T-cell (primary cell): ENCODE results near the gene DYNAP. TPM values are rescaled to one million over a fixed set of nuclear protein-coding genes. Genes with fewer than 3 reads are reported as not detected.

Source experiments
- ATAC-seq, 4 experiments: fragments of 200-7000 bp in 3 of 4; fragments of 150-1000 bp in 1 of 4; cut with Tn5 transposase; replicated peaks in 1 of 4; 1 replicate in 3 of 4; 2 replicates in 1 of 4; pipeline ENCODE4 v1.10.0; 2021; ENCODE audit warnings: moderate library complexity in 3 of 4, mild to moderate bottlenecking in 2 of 4, moderate number of reproducible peaks in 1 of 4
- CTCF ChIA-PET, 2 donors: fragments of 300-600 bp; sonication (Branson Sonifier 250); formaldehyde crosslinking; loops; one replicate each; lab custom pipeline; 2022; ENCODE audit warnings: antibody characterized with exemption in 2 of 2; lab: Charles Lee
- POLR2A ChIA-PET, 2 donors: fragments of 300-600 bp; sonication (Branson Sonifier 250); formaldehyde crosslinking; loops; one replicate each; lab custom pipeline; 2022; ENCODE audit warnings: antibody characterized with exemption in 2 of 2; lab: Charles Lee
- DNase-seq, 35 experiments: peaks; one replicate each; pipeline versions ENCODE4 v3.0.0 to v3.0.0-alpha.2; 2013 to 2023
- H3K27ac ChIP-seq: one replicate; pipeline ENCODE4 v1.5.1; 2013; ENCODE audit warnings: low read length
- H3K27me3 ChIP-seq, 2 experiments: replicated peaks in 1 of 2; 1 replicate in 1 of 2; 2 replicates in 1 of 2; pipeline versions ENCODE4 v1.6.1 to v1.7.0; 2013; ENCODE audit warnings: low read length in 1 of 2, mixed read lengths in 1 of 2; ENCODE audit not compliant: control insufficient read depth in 2 of 2, insufficient read depth in 2 of 2; ENCODE audit errors: extremely low read depth in 1 of 2
- H3K36me3 ChIP-seq, 2 donors: 1 replicate in 1 of 2; 2 replicates in 1 of 2; pipeline versions ENCODE4 v1.6.1 to v1.7.0; 2013; ENCODE audit warnings: low read length in 1 of 2; ENCODE audit not compliant: control insufficient read depth in 2 of 2, insufficient read depth in 1 of 2; ENCODE audit errors: extremely low read depth in 1 of 2
- H3K4me1 ChIP-seq, 2 experiments: 1 replicate in 1 of 2; 2 replicates in 1 of 2; pipeline versions ENCODE4 v1.6.1 to v1.7.0; 2013; ENCODE audit warnings: low read length in 2 of 2, mixed read lengths in 1 of 2; ENCODE audit not compliant: insufficient read depth in 2 of 2, control insufficient read depth in 1 of 2; ENCODE audit errors: extremely low read depth in 1 of 2
- H3K4me3 ChIP-seq, 2 donors: 1 replicate in 1 of 2; 2 replicates in 1 of 2; pipeline versions ENCODE4 v1.5.1 to v1.7.0; 2013; ENCODE audit warnings: mild to moderate bottlenecking in 2 of 2, low read length in 1 of 2, moderate library complexity in 1 of 2; ENCODE audit not compliant: control insufficient read depth in 1 of 2; ENCODE audit errors: extremely low read depth in 1 of 2
- H3K9me3 ChIP-seq: 2 replicates; pipeline ENCODE4 v1.7.0; 2013
- H3K27ac Mint-ChIP-seq, 2 donors: one replicate each; pipeline ENCODE4 v1.8.0; 2020 to 2021; ENCODE audit warnings: mild to moderate bottlenecking in 2 of 2, mixed read lengths in 2 of 2
- H3K27me3 Mint-ChIP-seq, 2 donors: one replicate each; pipeline ENCODE4 v1.8.0; 2021 to 2022; ENCODE audit warnings: mixed read lengths in 2 of 2
- H3K36me3 Mint-ChIP-seq: one replicate; pipeline ENCODE4 v1.8.0; 2021; ENCODE audit warnings: mixed read lengths
- H3K4me1 Mint-ChIP-seq, 3 donors: one replicate each; pipeline ENCODE4 v1.8.0; 2020 to 2022; ENCODE audit warnings: mixed read lengths in 3 of 3, mild to moderate bottlenecking in 1 of 3
- H3K4me3 Mint-ChIP-seq, 3 donors: one replicate each; pipeline ENCODE4 v1.8.0; 2020 to 2022; ENCODE audit warnings: mild to moderate bottlenecking in 3 of 3, mixed read lengths in 3 of 3, moderate library complexity in 3 of 3
- H3K9me3 Mint-ChIP-seq, 3 donors: one replicate each; pipeline ENCODE4 v1.8.0; 2020 to 2022; ENCODE audit warnings: mixed read lengths in 3 of 3
- WGBS: methylation state at CpG from one replicate; pipeline ENCODE4 v1.1.5; 2013; ENCODE audit warnings: missing lambda C conversion rate; ENCODE audit not compliant: insufficient coverage; 5-methylcytosine and 5-hydroxymethylcytosine counted together
- total RNA-seq, 35 experiments: library from RNA in 6 of 35; stranded (reverse) in 6 of 35; fragments of 120-200 nt in 1 of 35; gene quantifications; one replicate each; pipeline versions ENCODE4 v1.2.1 to v1.2.4 and lab custom pipeline; 2013 to 2026

DYNAP gene
- total RNA-seq, 5 donors from 2014 or later (not counting 1 experiment from before 2014, with no cell fraction given) = not detected

DNA sequence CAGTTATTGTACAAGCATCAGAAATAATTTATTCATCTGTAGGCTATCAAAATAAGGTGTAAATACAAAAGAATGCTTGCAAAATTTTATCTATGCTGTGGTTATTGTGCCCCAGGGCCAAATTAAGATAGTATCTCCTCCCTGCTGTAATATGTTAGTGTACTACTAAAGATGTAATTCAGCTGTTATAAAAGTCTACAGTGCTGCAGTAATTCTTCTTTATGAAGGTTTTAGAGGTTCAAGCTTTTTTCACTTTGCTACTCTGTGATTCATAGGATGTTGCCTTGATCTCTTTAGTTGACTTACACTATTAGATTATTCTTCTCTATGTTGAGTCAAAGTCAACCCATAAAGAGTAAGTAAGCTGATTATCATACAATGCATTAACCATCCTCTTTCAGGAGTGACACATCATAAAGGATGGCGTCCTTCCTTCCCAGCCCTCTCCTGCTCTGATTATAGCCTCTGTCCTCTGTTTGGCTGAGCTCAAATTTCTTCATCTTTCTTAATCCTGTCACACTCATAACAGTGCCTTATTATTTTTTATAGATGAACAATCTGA lies 29.3 kb upstream of the DYNAP start:
- peaks cover 0 to 13% of the 10 kb centered on the region in 2 donors for H3K27me3 Mint-ChIP-seq
- no peaks in the 10 kb centered on the region for H3K27me3 ChIP-seq
- H3K4me1 Mint-ChIP-seq = no peaks in the 10 kb centered on the region
- no peaks in the 10 kb centered on the region for H3K36me3 ChIP-seq
- no peak for DNase-seq
- H3K9me3 ChIP-seq = no peaks in the 10 kb centered on the region
- ATAC-seq = no peak
- H3K9me3 Mint-ChIP-seq = no peaks in the 10 kb centered on the region
- POLR2A ChIA-PET = no interaction called here
- no peak overlapping the region for H3K27ac Mint-ChIP-seq
- no peaks in the 10 kb centered on the region for H3K4me1 ChIP-seq
- H3K4me3 Mint-ChIP-seq = no peak overlapping the region
- no peak overlapping the region for H3K4me3 ChIP-seq
- no peak overlapping the region for H3K27ac ChIP-seq
- no CpG with 5 or more reads among the region's 1 CpG for WGBS
- no peaks in the 10 kb centered on the region for H3K36me3 Mint-ChIP-seq
- CTCF ChIA-PET = interaction anchor here in 1 of 2 donors (1.1 kb wide), 1 partner anchor 109 kb away, joined by 3 read pairs; no protein-coding TSS in a partner anchor

DNA sequence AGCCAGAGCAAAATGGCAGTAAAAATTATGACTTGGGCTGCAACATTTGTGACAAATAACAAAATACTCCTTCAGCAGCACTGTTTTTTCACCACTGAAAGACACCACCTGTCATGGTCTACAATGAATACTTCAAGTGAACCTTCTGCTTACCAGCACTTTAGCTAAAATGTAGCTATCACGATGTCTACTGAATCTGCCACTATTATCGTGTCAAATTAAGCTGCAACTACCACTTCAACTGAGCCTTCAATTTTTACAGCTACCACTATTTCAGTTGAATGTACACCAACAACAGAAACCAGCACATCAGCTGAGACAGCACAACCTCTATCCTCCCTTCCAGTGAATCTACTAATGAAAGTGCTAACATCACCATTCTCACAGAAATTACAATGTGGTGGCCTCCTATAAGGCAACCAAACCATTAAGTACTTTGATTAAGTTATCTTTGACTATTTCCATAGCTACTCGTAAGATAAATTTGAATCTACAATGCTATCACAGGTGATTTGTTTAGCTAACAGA lies 10.8 kb upstream of the DYNAP start:
- Histone ChIP-seq H3K36me3 (no peaks in the 10 kb centered on the region), H3K4me3 (no peak overlapping the region), H3K27ac (no peak overlapping the region), H3K4me1 (no peaks in the 10 kb centered on the region), H3K27me3 (no peaks in the 10 kb centered on the region), H3K9me3 (no peaks in the 10 kb centered on the region)
- WGBS = 79% methylated on average over 2 of the region's 3 CpGs
- no peak overlapping the region for H3K27ac Mint-ChIP-seq
- H3K36me3 Mint-ChIP-seq = no peaks in the 10 kb centered on the region
- H3K4me1 Mint-ChIP-seq = no peaks in the 10 kb centered on the region
- ATAC-seq (no peak), DNase-seq (no peak)
- no peak overlapping the region for H3K4me3 Mint-ChIP-seq
- POLR2A ChIA-PET = no interaction called here
- CTCF ChIA-PET = no interaction called here
- peaks cover 12 to 16% of the 10 kb centered on the region in 2 donors for H3K27me3 Mint-ChIP-seq
- no peaks in the 10 kb centered on the region for H3K9me3 Mint-ChIP-seq

DNA sequence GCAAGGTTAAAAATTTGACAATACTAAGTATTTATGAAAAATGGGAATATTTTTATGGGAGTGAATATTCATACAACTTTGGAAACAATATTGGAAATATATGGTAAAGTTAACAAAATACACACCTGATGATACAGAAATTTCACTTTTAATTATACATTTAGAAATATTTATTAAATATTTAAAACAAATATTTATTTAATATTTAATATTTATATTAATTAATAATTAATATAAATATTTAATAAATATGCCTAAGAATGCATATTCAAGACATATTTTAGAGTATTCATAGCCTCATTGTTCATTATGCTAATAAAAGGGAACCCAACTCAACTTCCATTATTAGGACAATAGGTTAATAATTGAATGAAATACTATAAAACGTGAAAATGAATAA lies 7.0 kb upstream of the DYNAP start:
- POLR2A ChIA-PET = no interaction called here
- Histone ChIP-seq H3K4me3 (no peak overlapping the region), H3K4me1 (no peaks in the 10 kb centered on the region), H3K9me3 (no peaks in the 10 kb centered on the region), H3K36me3 (no peaks in the 10 kb centered on the region), H3K27ac (no peak overlapping the region), H3K27me3 (no peaks in the 10 kb centered on the region)
- H3K27me3 Mint-ChIP-seq = peaks cover 0 to 7% of the 10 kb centered on the region in 2 donors
- H3K9me3 Mint-ChIP-seq = no peaks in the 10 kb centered on the region
- CTCF ChIA-PET = no interaction called here
- ATAC-seq (no peak), DNase-seq (no peak)
- H3K27ac Mint-ChIP-seq = no peak overlapping the region
- no CpG with 5 or more reads among the region's 1 CpG for WGBS
- H3K4me1 Mint-ChIP-seq = no peaks in the 10 kb centered on the region
- H3K36me3 Mint-ChIP-seq = no peaks in the 10 kb centered on the region
- H3K4me3 Mint-ChIP-seq = no peak overlapping the region

DNA sequence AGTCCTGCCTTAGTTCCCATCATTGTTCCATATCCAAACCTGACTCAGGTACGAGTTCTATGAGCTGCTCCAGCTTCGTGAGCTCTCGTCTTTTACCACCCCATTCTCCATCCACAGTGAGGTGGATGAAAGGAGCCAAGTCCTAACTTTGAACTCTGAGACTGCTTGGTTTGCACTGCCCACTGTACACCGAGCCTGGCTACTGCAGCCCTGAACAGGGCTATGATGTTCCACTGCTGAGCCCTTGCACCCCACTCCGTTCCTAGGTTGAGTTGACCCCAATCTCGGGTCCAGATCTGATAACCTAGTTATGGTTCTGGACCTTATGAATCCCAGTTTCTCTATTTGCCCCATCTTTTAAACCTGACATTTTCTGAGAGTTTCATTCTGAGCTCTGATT lies 5.3 kb upstream of the DYNAP start:
- Histone ChIP-seq H3K4me1 (no peaks in the 10 kb centered on the region), H3K9me3 (no peaks in the 10 kb centered on the region), H3K4me3 (no peak overlapping the region), H3K27me3 (no peaks in the 10 kb centered on the region), H3K27ac (no peak overlapping the region), H3K36me3 (no peaks in the 10 kb centered on the region)
- DNase-seq (no peak), ATAC-seq (no peak)
- no peak overlapping the region for H3K27ac Mint-ChIP-seq
- no peaks in the 10 kb centered on the region for H3K4me1 Mint-ChIP-seq
- H3K4me3 Mint-ChIP-seq = no peak overlapping the region
- 71% methylated on average over 3 of the region's 6 CpGs for WGBS
- H3K36me3 Mint-ChIP-seq = no peaks in the 10 kb centered on the region
- no peaks in the 10 kb centered on the region for H3K9me3 Mint-ChIP-seq
- peaks cover 6 to 11% of the 10 kb centered on the region in 2 donors for H3K27me3 Mint-ChIP-seq
- CTCF ChIA-PET = no interaction called here
- POLR2A ChIA-PET = interaction anchor here in 1 of 2 donors (0.6 kb wide), 1 partner anchor 317 kb away, joined by 3 read pairs; no protein-coding TSS in a partner anchor

DNA sequence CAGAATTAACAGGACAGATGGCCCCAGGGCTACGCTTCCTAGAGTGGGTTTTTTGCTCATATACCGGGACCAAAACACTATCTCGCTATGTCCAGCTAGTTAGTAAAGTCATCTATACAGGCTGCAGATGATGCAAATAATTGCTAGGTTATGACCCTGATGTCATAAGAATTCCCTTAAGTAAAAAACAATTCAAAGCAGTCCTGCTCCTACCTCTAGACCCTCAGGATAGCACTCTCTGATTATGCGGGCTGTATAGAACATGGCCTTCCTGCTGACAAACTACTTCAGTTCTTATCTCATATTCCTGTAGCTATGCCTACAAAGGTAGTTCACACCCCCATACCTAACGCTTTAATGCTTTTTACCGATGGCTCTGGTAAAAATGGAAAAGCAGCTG lies 13.2 kb downstream of the DYNAP start:
- no peaks in the 10 kb centered on the region for H3K9me3 ChIP-seq
- DNase-seq = no peak
- no peak overlapping the region for H3K27ac Mint-ChIP-seq
- H3K4me1 ChIP-seq = no peaks in the 10 kb centered on the region
- ATAC-seq = no peak
- H3K27me3 ChIP-seq = no peaks in the 10 kb centered on the region
- H3K36me3 Mint-ChIP-seq = no peaks in the 10 kb centered on the region
- no peak overlapping the region for H3K4me3 ChIP-seq
- H3K4me3 Mint-ChIP-seq = no peak overlapping the region
- peaks cover 0 to 5% of the 10 kb centered on the region in 2 donors for H3K27me3 Mint-ChIP-seq
- CTCF ChIA-PET = no interaction called here
- no peaks in the 10 kb centered on the region for H3K36me3 ChIP-seq
- peaks cover 0 to 6% (median 3%) of the 10 kb centered on the region in 3 donors for H3K4me1 Mint-ChIP-seq
- 84% methylated on average over 3 of the region's 6 CpGs for WGBS
- H3K9me3 Mint-ChIP-seq = no peaks in the 10 kb centered on the region
- POLR2A ChIA-PET = no interaction called here
- H3K27ac ChIP-seq = no peak overlapping the region

DNA sequence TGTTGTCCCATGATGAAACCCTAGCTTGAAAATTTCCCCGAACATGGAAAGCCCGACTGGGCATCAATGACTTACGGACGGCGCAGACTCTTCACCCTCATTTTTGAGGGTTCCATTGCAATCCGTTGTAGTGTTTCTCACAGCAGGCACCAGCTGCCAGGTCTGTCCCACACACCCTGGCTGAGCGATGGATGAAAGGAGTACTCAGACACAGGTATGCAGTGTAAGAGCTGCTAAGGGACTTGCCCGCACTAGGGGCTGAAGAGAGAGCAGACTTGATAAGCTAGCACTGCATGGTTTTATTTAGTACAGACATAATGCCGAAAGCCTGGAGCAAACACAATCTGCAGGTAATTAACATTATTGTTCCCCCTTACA lies 15.8 kb downstream of the DYNAP start:
- CTCF ChIA-PET = no interaction called here
- no peak for DNase-seq
- H3K27me3 ChIP-seq = peaks cover 0 to 2% of the 10 kb centered on the region in 2 experiments
- ATAC-seq = no peak
- Mint-ChIP-seq H3K36me3 (no peaks in the 10 kb centered on the region), H3K9me3 (no peaks in the 10 kb centered on the region), H3K27ac (no peak overlapping the region), H3K4me3 (no peak overlapping the region), H3K4me1 (peaks cover 0 to 6% (median 3%) of the 10 kb centered on the region in 3 donors), H3K27me3 (peaks cover 0 to 4% of the 10 kb centered on the region in 2 donors)
- 95% methylated on average over 7 of the region's 9 CpGs for WGBS
- no peaks in the 10 kb centered on the region for H3K4me1 ChIP-seq
- H3K27ac ChIP-seq = no peak overlapping the region
- H3K4me3 ChIP-seq = no peak overlapping the region
- H3K36me3 ChIP-seq = no peaks in the 10 kb centered on the region
- no peaks in the 10 kb centered on the region for H3K9me3 ChIP-seq
- POLR2A ChIA-PET = no interaction called here
